NAMALWA (cell line): ENCODE data around the gene C12orf56.
"Not testable (repeated sequence)": the region's sequence is repeated elsewhere in the genome, so short reads cannot be mapped to it uniquely, and the experiment has no call there.

ENCODE experiments used
- DNase-seq: peaks from one replicate; pipeline ENCODE4 v3.0.0-alpha.2; 2015; ENCODE audit warnings: low spot score

Gene C12orf56

DNA sequence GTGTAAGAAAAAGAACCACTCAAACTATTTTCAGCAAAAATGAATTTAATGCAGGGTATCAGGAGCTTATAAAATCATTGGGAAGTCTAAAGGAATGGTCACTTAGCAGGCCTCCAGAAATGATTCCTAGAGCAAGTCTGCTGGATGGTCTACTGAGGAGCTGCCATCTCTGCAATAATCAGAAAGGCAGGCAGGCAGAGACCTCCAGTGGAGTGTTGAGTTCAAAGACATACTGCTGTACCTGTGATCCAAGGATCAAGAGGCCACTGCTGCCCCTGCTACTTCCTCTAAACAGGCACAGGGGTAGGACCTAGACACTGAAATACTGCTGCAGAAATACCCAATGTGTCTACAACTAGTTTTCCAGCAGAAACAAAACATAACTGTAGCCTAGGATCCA lies 154.0 kb downstream of the C12orf56 start:
- DNase-seq: no peak

DNA sequence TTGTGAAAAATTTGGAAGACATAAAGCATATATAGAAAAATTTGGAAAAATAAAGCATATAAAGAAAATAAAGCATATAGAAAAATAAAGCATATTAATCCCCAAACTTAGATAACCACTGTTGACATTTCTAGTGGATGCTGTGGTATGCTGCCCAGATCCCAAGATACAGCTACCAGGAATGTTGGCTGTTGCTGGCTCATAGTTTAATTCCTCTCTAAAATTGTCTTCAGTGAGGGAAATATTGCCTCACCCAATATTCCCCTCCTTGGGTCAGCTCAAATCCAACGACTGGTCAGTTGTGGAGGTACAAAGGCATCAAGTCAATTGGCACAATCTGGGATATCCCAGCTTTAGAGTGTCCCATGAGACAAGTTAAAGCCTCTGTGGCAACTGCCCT lies 158.4 kb downstream of the C12orf56 start:
- DNase-seq: no peak

DNA sequence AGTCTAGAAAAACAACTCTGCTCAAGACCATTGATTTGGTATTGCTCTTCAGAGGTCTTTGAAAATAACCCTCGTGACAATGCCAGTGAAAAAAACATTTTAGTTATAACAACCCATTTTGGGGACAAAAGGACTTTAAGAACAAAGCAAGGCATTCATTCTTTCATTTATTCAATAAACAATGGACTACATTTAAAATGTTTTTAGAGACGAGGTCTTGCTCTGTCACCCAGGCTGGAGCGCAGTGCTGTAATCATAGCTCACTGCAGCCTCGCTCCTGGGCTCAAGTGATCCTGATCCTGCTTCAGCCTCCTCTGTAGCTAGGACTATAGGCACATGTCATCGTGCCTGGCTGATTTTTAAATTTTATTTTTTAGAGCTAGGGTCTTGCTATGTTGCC lies 160.8 kb downstream of the C12orf56 start:
- DNase-seq: no peak

DNA sequence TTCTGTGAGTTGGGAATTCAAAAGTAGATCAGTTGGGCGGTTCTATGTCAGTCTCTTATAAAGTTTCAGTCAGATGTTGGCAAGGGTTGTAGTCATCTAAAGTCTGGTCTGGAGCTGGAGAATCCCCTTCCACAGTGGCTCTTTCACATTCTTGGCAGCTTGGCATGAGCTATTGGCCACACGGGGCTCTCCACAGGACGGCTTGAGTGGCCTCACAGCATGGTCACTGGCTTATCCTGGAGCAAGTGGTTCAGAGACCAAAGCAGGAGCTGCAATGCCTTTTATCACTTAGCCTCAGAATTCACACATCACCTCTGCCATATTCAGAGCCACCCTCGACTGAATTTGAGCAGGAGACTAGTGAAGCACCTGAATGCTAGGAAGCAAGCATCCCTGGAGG lies 161.3 kb downstream of the C12orf56 start:
- no peak for DNase-seq

DNA sequence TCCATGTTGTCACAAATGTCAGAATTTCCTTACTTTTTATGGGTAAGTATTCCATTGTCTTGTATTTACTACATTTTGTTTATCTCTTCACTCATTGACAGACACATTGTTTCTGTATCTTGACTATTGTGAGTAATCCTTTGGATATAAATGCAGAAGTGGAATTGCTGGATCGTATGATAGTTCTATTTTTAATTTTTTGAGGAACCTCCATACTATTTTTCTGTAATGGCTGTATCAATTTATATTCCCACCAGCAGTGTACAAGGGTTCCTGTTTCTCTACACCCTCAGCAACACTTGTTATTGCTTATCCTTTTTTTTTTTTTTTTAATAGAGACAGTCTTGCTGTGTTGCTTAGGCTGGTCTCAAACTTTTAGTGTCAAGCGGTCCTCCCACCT lies 164.9 kb downstream of the C12orf56 start:
- no peak for DNase-seq

DNA sequence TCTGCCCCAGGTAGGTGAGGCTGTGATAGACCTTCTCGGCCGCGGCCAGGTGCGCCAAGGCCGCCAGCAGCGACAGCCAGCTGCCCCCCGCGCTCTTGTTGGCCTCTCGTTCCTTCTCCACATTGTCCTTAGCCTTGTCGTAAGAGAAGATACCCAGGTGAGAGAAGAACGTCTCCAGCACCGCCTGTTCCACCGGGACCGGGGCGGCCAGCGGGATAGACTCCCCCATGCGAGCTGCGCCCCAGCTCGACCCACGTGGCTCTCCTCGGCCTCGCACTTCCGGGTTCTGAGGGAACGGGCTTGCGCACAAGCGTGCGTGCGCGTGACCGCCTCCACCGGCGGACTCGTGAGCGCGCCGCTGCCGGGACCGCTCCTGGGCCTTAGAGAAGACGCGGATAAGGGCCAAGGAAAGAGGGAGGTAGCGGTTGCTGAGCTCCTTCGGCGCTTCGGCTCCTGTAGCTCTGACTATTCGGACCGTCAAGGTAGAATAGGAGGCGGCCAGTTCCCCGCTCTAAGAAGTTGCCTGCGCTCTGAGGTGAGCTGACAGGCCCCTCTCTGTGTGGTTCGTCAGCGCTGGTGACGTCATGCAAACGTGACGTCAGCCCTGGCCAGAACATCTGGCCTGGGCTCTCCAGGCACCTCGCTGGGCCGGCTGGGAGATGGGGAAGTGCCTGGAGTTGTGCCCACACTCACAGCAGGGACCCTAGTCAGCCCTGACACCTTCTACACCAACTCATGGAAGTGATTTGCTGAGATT lies 168.4 kb downstream of the C12orf56 start, which contains the start of gene KICS2:
KICS2 (minus strand) TSS at position 288 of the 757 bp plus-strand sequence; CDS start at position 229, 59 bp downstream.
- peak; percentile 94 for DNase-seq

DNA sequence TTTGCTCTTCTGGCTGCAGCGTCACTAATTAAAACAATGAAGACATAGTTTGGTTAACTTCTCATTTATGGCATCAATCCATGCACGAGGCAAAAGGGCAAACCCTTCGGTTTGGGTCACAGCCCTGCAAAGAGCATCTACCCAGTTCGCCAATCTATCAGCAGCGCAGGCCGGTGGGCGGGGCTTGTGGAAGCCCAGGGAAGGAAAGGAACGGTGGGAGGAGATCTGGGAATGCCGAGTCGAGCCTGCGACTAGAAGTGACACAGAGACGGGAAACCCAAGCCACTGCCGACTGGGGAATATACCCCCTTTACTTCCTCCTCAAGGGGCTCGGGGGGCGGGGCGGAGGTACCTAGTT lies 168.9 kb downstream of the C12orf56 start:
- peak; percentile 72 for DNase-seq

DNA sequence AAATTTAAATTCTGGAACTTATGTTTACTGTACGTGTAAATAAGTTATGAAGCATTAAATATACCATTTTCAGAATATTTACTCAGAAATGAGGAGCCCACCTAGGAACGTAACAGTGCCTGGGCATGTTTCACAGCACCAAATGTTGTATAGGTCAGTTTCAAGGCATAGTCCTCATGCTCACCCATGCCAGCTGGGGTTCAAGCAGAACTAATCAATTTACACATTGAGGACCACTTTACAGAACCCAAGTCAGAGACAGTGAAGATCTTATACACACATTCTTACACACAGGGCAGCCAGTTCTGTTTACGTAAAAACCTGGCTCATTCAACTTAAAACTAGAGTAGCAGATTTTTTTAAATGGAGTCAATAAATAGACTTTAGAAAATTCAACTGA lies 170.5 kb downstream of the C12orf56 start:
- no peak for DNase-seq

DNA sequence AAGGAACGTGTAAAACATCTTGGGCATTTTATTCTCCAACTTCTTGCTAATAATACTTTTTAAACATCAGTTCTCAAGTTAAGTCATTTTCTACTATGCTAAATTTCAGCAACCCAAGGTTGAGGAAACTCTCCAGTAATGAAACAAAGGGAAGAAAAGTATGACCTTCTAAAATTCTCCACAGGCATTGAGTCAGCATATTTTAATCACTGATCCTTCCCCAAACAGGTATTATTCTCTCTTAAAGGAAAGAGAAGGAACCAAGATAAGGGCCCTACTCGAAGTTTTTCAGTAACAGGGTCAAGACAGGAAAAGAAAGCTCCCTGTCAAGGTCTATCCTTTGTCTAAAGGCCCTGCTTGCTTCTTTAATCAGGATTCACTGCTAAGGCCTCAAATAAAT lies 171.4 kb downstream of the C12orf56 start:
- no peak for DNase-seq

DNA sequence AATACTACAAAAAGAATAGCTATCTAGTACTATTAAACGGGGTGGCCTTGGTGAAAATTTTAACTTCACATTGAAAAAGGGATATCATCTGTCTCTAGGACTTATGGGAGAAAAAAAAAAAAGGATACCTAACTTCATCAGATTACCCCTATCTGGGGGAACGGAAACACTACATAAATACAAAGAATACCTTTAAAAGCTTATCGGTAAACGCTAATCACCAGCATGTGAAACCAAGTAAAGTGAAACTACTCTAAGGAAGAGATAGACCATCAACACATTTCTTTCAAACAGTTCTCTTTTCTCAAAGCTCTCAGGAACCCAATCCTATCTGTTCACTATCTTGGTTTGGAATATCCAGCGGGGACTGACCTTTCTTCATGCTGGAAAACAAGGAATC lies 172.0 kb downstream of the C12orf56 start:
- no peak for DNase-seq

DNA sequence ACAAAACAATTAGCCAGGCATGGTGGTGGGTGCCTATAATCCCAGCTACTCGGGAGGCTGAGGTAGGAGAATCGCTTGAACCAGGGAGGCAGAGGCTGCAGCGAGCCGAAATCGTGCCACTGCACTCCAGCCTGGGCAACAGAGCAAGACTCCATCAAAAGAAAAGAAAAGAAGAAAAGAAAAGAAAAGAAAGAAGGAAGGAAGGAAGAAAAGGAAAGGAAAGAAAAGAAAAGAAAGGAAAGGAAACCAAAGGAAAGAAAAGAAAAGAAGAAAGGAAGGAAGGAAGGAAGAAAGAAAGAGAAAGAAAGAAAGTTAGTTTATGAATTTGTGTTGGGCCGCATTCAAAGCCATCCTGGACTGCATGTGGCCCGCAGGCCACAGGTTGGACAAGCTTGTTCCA lies 172.9 kb downstream of the C12orf56 start:
- DNase-seq: not testable (repeated sequence)

DNA sequence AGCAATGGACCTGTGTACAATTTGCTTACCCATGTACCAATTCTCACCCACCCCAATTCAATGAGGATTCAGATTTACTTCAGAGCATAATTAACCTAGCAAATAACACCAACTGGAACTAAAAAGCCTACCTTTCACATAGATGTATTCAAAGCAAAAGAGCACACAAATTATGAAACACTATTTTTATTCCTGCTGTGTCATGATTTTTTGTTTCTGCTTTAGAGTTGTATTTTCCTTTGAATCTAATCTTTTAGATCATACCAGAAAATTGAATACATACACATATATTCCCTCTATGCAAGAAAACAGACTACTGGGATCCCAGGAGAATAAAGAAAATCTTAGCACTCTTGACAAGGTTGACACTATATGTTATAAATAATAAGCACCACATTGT lies 174.3 kb downstream of the C12orf56 start:
- DNase-seq: no peak
